Measurements from ENCODE around the gene KIAA1210. TPM values are rescaled to one million over a fixed set of nuclear protein-coding genes. Genes with fewer than 3 reads are reported as not detected.

The KIAA1210 gene
- polyA plus RNA-seq, 1 donor from 2014 or later, result not detected

DNA sequence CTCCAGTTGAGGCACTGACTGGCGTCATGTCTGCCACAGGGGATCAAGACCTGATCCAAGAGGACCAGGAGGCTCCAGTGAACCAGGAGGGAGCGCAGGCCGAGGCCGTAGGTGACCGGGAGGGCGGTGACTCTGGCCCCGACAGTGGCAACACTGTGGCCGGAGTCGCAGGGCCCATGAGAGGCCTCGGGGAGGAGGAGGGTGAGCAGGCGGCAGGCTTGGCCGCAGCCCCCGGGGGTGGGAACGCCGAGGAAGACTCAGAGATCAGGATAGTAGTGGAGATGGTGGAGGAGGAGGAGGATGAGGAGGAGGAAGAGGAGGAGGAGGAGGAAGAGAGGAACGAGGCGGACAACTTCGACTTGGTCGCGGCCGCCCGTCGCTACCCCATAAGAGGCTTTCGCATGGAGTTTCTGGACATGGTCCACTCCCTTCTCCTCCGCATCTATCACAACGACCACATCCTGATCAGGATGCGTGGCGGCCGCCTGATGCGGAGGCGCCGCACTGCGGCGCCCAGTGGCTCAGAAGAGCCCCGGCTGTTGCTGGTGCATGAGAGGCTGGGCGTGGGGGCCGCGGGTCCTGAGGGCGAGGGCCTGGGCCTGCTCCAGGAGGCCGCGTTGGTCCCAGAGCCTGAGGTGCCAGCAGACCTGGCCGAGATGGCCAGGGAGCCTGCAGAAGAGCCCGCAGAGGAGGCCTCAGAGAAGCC is 54.3 kb downstream of the KIAA1210 start:
- H3K4me1 Mint-ChIP-seq, result peaks cover 0 to 12% (median 8%) of the 10 kb centered on the region in 3 donors
- H3K9me3 Mint-ChIP-seq, result no peaks in the 10 kb centered on the region
- no peaks in the 10 kb centered on the region for H3K27me3 Mint-ChIP-seq
- no peaks in the 10 kb centered on the region for H3K36me3 Mint-ChIP-seq
- no peak overlapping the region for H3K27ac Mint-ChIP-seq
- H3K4me3 Mint-ChIP-seq, result no peak overlapping the region

DNA sequence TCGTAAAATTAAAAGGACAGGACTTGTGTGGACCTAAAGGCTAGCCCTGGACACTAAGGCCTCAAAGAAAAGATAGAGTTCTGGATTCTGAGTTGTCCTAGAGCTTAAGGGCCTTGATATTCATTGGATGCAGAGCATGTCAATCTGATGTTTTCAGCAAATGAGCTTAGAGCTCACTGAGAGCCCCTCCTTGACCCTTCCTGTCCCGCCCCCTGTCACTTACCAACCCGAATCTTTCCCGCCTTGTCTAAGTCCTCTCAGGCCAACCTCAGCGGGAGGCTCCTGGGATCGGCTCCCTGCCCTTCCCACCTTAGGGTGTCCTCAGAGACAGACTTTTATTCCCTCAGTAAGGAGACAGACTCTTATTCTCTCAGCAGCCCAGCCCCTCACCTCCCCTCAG is 54.9 kb downstream of the KIAA1210 start, which contains the start of gene CT47C1:
CT47C1 (plus strand) TSS at position 250 of the 400 bp plus-strand sequence. CDS start 233 bp downstream, outside the sequence.
- peak within 1 kb of the TSS in 1 of 3 donors; percentile 50 for H3K27ac Mint-ChIP-seq
- H3K4me1 Mint-ChIP-seq, result peaks cover 0 to 12% (median 8%) of the 10 kb centered on the region in 3 donors
- H3K9me3 Mint-ChIP-seq, result no peaks in the 10 kb centered on the region
- no peaks in the 10 kb centered on the region for H3K36me3 Mint-ChIP-seq
- H3K4me3 Mint-ChIP-seq, result peak within 1 kb of the TSS in 1 of 4 donors; percentile 35
- no peaks in the 10 kb centered on the region for H3K27me3 Mint-ChIP-seq

DNA sequence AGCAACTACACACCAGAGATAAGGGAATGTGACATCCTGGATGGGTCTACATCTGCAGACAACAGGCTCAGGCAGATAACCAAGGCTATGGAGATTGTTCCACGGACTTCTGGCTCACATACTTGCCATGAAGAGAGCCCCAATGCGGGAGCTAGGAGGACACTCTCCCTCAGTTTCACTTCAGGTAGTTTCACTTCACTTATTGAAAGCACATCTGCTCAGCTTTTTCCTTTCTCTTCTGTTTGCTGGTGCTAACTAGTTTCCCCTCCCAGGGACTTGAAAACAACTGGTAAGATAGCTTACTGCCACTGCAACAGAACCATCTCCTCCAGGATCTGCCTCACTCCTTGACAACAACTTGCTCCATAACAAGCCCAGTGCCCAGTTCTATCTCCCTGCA is 56.2 kb downstream of the KIAA1210 start:
- Mint-ChIP-seq H3K9me3 (no peaks in the 10 kb centered on the region), H3K36me3 (no peaks in the 10 kb centered on the region), H3K4me1 (peaks cover 0 to 12% (median 8%) of the 10 kb centered on the region in 3 donors), H3K27ac (peak overlapping the region in 1 of 3 donors; percentile 50), H3K27me3 (no peaks in the 10 kb centered on the region), H3K4me3 (peak overlapping the region in 2 of 4 donors; percentile 44 to 58)

DNA sequence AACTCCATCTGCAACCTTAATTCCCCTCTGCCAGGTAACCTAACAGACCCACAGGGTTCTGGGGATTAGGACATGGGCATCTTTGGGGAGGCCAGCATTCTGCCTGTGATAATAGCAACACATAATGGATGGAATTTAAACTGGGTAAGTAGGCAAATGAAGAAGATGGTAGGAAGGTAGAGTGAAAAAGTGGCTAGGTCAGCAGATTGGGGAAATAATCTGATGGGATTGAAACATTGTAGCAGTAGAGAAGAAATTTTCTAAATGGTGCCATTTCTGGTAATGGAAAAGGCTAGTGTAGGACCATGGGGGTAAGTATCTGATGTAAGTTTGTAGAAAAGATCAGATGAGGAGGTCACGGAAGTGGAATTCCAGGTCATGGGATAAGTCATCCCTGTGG is 57.9 kb downstream of the KIAA1210 start:
- no peak overlapping the region for H3K27ac Mint-ChIP-seq
- H3K27me3 Mint-ChIP-seq, result peaks cover 1% of the 10 kb centered on the region
- no peak overlapping the region for H3K4me3 Mint-ChIP-seq

DNA sequence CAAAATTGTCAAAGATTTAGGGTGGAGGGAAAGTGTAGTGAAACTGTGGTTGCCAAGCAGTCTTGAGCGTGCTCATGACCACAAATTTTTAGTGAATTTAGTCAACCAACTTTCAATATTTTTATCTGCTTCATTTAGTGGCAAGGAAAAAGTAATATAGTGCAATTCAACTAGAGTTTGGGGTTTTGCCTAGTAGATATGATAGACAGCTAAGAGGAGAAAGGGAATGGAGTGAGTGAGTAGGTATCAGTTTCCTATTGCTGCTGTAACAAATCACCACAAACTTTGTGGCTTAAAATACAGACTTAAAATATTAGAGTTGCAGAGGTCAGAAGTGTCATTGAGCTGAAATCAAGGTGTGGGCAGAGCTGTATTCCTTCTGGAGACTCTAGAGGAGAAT is 58.5 kb downstream of the KIAA1210 start:
- Mint-ChIP-seq H3K27ac (no peak overlapping the region), H3K36me3 (no peaks in the 10 kb centered on the region), H3K4me3 (no peak overlapping the region), H3K4me1 (peaks cover 0 to 12% (median 8%) of the 10 kb centered on the region in 3 donors), H3K9me3 (no peaks in the 10 kb centered on the region), H3K27me3 (peaks cover 2% of the 10 kb centered on the region)

More for the DNA sequence above, 57.9 kb downstream of the KIAA1210 start:
- peaks cover 0 to 12% (median 8%) of the 10 kb centered on the region in 3 donors for H3K4me1 Mint-ChIP-seq
- no peaks in the 10 kb centered on the region for H3K9me3 Mint-ChIP-seq
- no peaks in the 10 kb centered on the region for H3K36me3 Mint-ChIP-seq

DNA sequence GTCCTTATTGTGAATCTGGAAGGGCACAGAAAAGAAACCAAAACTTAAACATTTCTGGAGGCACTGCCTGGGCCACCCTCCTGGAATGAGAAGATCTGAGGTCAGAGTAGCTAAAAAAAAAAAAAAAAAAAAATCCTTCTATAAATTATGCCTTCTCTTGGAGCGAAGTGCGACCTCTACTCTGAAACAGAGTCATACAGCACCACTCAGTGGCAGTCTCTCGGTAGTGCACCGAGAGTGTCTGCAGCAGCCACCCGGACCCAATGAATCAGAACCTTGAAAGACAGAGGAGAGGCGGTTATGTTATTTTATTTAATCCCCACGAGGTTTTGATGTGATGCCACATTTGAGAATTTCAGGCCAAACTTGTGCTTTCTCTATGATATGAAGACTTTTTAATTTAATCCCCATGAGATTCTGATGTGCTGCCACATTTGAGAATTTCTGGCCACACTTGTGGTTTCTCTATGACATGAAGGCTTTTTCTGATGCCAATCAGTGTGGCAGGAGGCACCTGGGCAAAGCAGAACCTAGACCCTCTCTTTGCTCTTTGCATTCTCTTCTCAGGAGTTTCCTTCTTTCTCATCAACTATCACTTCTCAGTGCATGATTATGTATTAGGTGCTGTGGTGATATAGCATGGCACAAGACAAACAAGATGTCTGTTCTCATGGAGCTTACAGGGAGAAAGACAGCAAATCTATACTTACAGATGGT is 60.4 kb downstream of the KIAA1210 start:
- Mint-ChIP-seq H3K36me3 (no peaks in the 10 kb centered on the region), H3K4me1 (peaks cover 0 to 12% (median 8%) of the 10 kb centered on the region in 3 donors), H3K9me3 (no peaks in the 10 kb centered on the region), H3K27ac (no peak overlapping the region), H3K27me3 (peaks cover 2% of the 10 kb centered on the region), H3K4me3 (no peak overlapping the region)

DNA sequence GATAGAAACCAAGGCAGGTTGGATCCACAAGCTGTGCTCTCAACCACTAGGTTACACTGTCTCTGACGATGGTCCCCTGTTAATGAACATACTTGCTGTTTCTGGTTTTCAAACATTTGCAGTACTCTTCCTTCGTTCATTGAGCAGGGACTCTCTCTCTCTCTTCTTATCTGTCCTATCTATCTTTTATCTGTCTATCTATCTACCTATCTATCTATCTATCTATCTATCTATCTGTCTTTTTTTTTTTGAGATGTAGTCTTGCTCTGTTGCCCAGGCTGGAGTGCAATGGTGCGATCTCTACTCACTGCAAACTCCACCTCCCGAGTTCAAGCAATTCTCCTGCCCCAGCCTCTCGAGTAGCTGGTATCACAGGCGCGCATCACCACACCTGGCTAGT is 64.2 kb downstream of the KIAA1210 start:
- Mint-ChIP-seq H3K36me3 (no peaks in the 10 kb centered on the region), H3K27me3 (peaks cover 9% of the 10 kb centered on the region), H3K4me1 (no peaks in the 10 kb centered on the region), H3K4me3 (no peak overlapping the region), H3K9me3 (no peaks in the 10 kb centered on the region), H3K27ac (no peak overlapping the region)

DNA sequence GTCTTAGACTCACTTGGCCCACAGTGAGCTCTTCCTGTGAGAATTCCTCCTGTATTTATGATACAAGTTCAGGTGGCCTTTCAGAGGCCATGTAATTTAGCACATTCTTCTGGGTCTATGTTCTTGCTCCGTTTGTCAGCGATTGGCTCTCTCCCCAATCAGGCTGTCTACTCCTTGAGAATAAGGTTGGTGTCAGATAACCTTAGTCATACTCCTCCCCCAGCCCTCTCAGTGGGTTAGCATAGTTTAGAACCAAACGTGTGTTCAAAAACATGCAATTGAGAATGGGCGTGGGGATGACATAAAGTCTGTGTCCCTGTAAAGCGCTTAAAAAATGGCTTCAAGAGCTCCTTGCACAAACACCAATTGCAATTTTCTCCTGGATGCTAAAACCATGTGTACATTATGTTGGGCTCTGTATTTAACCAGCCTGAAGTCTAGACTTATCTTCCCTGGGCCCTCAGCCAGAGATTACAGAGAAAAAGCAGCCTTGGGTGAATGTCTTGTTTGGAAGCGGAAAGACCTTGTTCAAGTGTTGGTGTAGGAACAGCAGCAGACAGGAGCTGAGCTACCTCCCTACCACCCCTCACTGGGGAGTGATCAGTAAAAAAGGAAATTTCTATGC is 64.8 kb downstream of the KIAA1210 start:
- Mint-ChIP-seq H3K27me3 (peaks cover 9% of the 10 kb centered on the region), H3K4me3 (no peak overlapping the region), H3K36me3 (no peaks in the 10 kb centered on the region), H3K27ac (no peak overlapping the region), H3K4me1 (no peaks in the 10 kb centered on the region), H3K9me3 (no peaks in the 10 kb centered on the region)

DNA sequence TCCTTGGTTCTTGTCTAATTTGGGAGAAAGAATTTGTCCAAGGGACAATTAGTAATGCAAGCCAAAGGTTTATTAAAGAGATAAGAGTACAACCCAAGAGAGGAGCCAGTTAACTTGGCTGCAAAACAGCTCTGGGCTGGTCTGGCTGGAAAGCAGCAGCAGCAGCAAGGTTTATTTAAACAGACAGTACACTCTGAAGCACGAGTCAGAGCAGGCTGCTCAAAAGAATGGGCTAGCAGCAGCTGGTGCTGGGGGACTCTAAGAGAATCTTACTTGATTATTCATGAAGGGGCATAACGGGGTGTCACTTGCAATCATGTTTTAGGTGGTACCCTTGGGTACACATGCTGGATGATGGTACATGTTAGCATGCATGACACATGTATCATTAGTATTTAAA is 71.9 kb downstream of the KIAA1210 start:
- H3K36me3 Mint-ChIP-seq, result no peaks in the 10 kb centered on the region
- no peaks in the 10 kb centered on the region for H3K4me1 Mint-ChIP-seq
- H3K27ac Mint-ChIP-seq, result no peak overlapping the region

DNA sequence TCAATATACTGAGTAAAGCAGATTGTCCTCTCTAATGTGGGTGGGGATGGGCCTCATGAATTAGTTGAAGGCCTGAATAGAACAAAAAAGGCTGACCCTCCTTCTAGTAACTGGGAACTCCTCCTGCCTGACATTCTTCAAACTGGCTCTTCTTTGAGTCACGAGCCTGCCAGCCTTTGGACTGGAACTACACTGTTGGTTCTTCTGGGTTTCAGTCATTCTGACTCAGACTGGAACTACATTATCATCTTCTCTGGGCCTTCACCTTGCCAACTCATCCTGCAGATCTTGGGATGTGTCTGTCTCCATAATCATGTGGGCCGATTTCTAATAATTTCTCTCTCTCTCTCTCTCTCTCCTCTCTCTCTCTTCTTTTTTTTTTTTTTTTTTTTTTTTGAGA is 81.7 kb downstream of the KIAA1210 start:
- Mint-ChIP-seq H3K27ac (no peak overlapping the region), H3K36me3 (peaks cover 2% of the 10 kb centered on the region), H3K4me1 (no peaks in the 10 kb centered on the region), H3K4me3 (no peak overlapping the region), H3K9me3 (peaks cover 0 to 6% (median 2%) of the 10 kb centered on the region in 3 donors), H3K27me3 (peaks cover 9% of the 10 kb centered on the region)

More for the DNA sequence above, 71.9 kb downstream of the KIAA1210 start:
- Mint-ChIP-seq H3K9me3 (no peaks in the 10 kb centered on the region), H3K4me3 (no peak overlapping the region), H3K27me3 (peaks cover 11% of the 10 kb centered on the region)

DNA sequence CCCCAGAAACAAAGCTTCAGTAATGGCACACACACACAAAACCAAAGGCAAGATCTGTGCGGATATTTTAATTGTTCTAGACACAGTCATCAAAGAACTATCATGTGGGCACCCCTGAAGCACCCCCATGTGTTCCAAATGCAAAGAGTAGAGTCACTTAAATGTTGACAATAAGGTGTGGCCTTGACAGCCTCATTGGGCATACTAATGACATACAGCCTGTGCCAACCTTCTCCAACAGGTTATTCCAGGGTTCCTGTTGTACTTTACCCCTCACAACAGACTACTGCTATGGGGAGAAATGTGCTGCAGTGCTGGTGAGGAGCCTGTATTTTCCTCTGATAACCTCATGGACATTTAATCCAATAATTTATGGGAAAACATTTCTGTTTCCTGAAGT is 84.6 kb downstream of the KIAA1210 start:
- no peak overlapping the region for H3K4me3 Mint-ChIP-seq
- peaks cover 0 to 2% (median 0%) of the 10 kb centered on the region in 3 donors for H3K9me3 Mint-ChIP-seq
- H3K27ac Mint-ChIP-seq, result no peak overlapping the region
- H3K27me3 Mint-ChIP-seq, result peaks cover 8% of the 10 kb centered on the region
- H3K36me3 Mint-ChIP-seq, result no peaks in the 10 kb centered on the region
- H3K4me1 Mint-ChIP-seq, result no peaks in the 10 kb centered on the region

DNA sequence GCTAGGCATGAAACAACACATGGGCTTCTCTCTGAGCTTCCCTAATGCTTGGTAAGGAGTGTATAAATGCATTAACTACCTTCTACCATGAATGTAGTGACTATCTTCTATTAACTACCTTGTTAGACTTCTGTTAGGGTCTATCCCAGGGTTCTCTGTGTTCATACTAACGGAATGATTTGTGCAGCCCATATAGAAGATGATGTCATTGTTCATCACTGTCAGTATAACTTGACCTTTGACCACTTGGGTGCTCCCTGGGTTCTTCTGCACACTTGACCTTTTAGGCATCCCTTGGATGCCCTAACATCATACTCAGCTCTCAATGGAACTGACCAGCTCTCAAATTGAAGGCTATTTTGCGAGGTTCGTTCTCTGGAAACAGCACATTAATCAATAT is 85.6 kb downstream of the KIAA1210 start:
- Mint-ChIP-seq H3K27ac (no peak overlapping the region), H3K4me3 (no peak overlapping the region), H3K36me3 (no peaks in the 10 kb centered on the region), H3K9me3 (peaks cover 0 to 2% (median 0%) of the 10 kb centered on the region in 3 donors), H3K27me3 (peaks cover 8% of the 10 kb centered on the region), H3K4me1 (no peaks in the 10 kb centered on the region)

DNA sequence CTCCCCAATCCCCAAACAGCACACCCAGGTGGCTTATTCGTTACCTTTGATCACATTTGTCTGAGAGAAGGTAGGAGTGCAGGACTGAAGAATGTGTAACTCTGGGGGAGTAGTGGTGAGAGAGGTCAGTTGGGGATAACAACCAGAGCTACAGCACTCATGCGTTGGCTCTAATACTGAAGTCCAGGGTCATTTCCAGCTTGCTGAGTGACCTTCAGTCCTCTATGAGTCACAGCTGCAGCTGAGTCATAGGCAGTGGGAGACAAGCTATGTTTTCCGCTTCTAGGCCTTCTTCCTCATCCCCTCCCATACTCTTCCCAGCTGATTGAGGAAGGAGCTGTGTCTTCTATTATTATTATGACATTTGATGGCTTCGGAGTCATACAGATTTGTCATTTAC is 86.4 kb downstream of the KIAA1210 start:
- Mint-ChIP-seq H3K36me3 (no peaks in the 10 kb centered on the region), H3K4me3 (no peak overlapping the region), H3K4me1 (no peaks in the 10 kb centered on the region), H3K27me3 (peaks cover 8% of the 10 kb centered on the region), H3K9me3 (no peaks in the 10 kb centered on the region), H3K27ac (no peak overlapping the region)

DNA sequence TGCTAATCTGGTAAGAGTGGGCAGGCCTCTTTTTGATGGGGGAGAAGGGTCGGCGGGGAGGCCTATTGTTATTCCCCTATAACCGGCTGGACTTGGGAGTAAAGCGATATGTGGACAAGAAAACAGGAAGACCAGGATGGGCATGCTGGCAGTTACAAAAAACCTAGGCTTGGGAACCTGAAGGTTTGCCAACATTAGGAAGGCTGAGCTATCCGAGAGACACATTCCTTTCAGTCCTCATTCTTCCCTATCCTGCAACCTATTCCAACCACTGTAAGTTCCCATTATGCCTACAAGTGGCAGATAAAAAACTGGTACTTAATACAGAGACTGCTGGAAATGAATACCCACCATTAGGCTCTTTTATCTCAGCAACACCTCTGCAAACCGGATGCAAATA is 87.2 kb downstream of the KIAA1210 start:
- no peak overlapping the region for H3K4me3 Mint-ChIP-seq
- H3K27ac Mint-ChIP-seq, result no peak overlapping the region
- H3K36me3 Mint-ChIP-seq, result no peaks in the 10 kb centered on the region
- peaks cover 8% of the 10 kb centered on the region for H3K27me3 Mint-ChIP-seq
- no peaks in the 10 kb centered on the region for H3K9me3 Mint-ChIP-seq
- no peaks in the 10 kb centered on the region for H3K4me1 Mint-ChIP-seq
